Activated T-cell treated with anti-CD3 and anti-CD28 coated beads, Interleukin-2, amount 50 U/mL, for 1 hour (primary cell): ENCODE data around the gene ERN1.
"Not testable (repeated sequence)": the region's sequence is repeated elsewhere in the genome, so short reads cannot be mapped to it uniquely, and the experiment has no call there.

Experiments
- DNase-seq: peaks from one replicate; pipeline ENCODE4 v3.0.0-alpha.2; 2020

The ERN1 gene

DNA sequence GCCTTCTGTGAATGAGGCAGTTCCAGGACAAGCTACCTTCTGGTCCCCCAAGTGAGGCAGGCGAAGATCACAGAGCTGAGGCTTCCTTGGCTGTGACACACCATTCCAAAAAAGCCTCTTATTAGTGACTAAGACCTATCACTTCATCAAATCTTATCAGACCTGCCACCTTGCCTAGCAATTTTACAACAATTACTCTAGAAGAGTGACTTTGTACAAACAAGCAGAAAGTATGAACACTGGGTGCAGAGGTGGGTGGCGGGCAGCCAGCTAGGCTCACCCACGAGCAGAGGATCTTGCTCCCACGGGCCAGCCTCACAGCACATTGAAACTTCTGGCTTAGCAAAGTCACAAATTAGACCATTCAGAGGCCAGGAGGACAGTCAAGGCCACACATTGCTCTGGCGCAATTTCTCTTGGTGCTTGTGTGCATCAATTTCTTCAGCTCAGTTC is 107.3 kb downstream of the ERN1 start:
- DNase-seq: no peak

DNA sequence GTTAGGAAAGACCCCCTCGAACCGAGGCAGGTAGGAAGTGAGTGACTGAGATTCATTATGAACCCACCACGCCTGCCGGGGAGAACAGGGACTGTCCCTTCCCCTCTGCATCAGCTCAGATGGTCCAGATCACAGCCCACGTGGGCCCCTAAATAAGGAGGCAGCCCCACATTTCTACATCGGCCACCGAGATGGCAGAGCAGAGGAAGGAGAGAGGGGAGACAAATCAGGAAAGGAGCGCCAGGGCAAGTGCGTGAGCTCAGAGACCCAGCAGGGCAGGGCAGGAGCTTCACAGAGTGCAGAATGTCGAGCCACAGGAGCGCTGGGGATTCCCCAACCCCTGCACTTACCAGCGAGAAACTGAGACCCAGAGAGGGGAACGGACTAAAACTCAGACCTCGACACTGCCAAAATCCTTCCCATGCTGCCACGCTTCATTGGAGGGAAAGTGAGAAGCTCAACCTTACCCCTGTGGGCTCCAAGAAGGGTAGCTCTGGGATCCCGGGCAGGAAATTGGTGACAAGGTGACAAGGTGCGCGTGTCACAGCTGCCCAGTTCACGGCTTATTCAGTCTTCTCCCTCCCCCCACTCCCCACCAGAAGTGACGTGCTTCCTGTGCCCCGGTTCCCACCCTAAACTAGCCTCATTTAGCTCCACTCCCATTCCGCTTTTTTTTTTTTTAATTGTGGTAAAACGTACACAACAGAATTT is 109.7 kb downstream of the ERN1 start, which contains the start of gene ICAM2:
TSS of gene ICAM2 (minus strand) at position 578 of the 711 bp plus-strand sequence. CDS start 13,942 bp downstream, outside the sequence.
- DNase-seq: peak; percentile 86

DNA sequence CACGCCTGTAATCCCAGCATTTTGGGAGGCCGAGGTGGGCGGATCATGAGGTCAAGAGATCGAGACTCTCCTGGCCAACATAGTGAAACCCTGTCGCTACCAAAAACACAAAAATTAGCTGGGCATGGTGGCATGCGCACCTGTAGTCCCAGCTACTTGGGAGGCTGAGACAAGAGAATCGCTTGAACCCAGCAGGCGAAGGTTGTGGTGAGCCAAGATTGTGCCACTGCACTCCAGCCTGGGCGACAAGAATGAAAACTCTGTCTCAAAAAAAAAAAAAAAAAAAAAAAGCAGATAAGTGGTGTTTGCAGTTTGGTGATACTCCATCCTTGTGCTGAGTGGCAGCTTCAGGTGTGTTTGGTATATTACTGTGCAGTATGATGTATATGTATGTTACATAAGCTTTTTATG is 110.4 kb downstream of the ERN1 start:
- not testable (repeated sequence) for DNase-seq

DNA sequence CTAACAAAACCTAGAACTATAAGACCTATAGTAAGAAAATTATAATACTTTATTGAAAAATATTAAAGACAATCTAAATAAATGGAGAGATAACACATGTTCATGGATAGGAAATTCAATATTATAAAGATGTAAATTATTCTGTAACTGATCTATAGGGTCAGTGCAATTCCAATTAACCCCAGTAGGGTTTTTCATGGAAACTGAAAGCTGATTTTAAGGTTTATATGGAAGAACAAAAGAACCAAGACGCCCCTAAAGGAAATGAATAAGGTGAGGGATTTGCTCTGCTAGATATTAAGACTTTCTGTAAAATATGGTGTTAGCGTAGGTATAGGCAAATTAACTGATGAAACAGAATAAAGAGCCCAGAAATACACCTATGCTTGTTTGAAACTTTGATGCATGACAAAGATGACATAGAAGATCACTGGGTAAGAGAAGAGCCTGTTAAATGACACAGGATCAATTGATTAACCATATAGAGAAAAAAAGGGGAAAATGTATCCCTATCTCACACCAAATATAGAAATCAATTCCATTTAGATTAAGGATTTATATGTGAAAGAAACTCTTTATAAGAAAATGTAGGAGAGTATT is 112.5 kb downstream of the ERN1 start:
- DNase-seq: no peak

DNA sequence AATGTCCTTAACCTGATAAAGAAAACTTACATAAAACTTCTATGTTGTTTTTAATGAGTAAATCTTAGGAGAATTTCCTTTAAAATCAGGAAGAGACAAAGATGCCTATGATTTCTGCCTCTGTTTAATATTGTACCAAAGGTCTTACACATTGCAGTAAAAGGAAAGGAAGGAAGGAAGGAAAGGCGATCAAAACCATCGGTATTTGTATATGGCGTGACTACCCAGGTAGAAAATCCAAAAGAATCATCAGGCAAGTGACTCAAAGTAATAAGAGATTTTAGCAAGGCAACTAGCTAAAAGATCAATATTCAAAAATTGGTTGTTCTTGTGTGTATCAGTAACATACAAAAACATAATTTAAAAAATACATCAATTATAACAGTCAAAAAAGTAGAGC is 113.0 kb downstream of the ERN1 start:
- DNase-seq: no peak

DNA sequence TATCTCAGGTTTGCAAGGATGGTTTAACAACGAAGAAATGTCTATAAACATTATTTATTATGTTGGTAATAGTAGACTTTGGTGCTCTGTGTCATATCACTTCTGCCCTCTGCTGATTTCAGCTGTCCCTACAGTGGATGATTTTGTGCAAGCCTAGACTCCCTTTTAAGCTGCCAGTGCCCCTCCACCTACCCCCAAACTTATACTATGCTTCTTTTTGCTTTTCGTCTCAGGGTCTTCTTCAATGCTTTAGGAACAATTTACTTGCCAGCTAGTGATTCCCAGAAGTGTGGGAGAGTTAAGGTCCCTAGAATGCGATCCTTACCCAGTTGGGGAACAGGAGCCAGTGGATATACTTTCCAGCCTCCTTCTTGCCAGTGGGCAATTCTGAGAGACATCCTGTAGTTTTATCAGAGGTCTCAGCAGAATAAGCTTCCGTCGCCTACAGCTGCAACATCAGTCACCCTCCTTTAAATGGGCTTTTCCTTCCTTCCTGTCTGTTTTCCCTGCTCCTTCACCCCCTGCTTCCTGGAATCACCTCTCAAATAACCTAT is 113.6 kb downstream of the ERN1 start:
- DNase-seq: no peak

DNA sequence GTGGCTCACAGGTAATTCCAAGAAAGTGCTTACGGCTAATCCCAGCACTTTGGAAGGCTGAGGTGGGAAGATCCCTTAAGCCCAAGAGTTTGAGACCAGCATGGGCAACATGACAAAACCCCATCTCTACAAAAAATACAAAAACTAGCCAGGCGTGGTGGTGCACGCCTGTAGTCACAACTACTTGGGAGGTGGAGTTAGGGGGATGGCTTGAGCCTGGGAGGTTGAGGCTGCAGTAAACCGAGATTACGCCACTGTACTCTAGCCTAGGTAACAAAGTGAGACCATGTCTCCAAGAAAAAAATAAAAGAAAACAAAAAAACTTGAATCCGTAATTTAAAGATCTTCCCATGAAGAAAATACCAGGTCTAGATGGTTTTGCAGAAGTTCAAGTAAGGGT is 114.5 kb downstream of the ERN1 start:
- no peak for DNase-seq

DNA sequence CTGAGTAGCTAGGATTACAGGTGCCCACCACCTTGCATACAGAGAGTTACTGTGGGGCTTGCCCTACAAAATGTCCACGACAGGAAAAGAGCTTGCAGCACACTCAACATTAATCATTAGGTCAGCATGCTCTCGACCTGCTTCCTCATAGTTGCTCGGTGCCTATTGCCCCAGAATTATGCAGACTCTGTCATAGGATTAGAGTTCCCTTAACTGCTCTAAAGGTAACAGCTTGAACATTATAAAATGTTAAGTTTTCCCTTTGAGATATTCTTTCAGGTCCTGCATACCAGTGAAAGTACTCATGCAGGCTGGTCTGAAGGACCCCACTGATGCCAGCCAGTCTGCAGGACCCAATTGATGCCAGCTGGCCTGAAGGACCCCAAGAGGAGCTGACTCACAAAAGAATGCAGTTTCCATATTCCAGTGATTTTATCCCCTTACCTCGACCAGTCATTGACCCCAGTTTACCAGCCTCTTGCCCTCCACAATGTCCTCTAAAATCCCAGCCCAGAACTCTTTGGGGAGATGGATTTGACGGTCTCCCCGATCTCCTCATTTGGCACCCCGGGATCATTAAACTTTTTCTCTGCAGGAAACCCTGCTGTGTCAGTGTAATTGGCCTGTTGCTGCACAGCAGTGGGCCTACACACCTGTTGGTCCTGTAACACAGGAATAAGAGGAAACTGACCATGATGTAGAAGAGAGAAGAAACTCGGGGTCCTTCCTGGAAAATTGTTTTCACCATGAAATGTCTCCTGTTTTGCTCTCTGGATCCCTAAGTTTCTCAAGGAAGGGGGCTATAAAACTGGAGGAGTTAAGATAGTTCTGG is 120.2 kb downstream of the ERN1 start:
- DNase-seq: no peak

DNA sequence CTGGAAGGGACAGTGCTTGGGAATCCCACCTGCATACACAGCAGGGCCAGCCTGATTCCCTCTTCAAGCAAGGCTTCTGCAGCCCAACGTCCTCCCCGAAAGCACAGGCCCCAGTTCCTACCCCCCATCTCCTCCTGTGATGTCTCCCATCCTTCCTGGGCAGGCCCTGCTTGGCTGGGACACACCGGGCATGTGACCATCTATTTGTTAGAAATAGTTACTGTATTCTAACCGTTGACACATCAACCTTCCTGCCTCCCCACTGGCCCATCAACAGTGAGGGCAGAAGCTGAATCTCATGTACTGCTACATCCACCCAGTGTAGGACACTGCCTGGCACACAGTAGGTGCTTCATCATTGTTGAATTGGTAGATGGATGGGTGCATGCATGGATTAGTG is 121.1 kb downstream of the ERN1 start:
- DNase-seq: peak; percentile 18

DNA sequence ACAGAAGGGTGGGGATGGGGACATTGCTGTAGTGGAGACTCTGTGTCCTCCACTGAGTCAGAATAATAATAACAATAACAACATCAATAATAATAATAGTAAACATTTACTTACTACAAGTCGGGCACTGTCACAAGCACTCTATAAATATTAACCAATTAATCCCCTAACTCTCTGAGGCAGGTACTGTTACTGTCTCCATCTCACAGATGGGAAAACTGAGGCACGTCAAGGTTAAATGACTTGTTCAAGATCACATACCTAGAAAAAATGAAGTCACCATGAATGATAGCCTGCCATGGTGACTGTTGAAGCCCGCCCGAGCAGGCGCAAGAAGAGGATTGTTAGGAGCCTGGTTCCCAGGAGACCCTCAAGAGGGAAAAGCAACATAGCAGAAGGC is 121.6 kb downstream of the ERN1 start:
- DNase-seq: peak; percentile 17

DNA sequence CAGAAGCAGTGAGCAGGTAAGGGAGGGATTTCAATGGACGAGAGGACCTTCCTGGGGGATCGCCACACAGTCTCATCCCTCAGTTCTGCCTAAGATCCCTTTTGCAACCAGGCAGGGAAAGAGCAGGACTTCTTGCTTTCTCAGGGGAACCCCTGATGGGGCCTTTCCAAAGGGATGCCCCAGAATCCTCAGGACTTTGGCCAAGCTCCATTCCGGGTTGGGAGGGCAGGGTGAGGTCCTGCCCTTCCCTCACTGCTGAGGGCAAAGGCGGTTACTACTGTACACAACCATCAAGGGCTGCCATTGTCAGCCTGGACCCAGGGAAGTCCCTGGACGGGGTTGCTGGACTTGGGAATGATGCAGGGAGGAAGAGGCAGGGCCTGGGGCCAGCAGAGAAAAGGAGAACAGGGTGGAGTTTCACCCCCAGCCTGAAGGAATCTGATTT is 122.1 kb downstream of the ERN1 start:
- DNase-seq: peak; percentile 16

DNA sequence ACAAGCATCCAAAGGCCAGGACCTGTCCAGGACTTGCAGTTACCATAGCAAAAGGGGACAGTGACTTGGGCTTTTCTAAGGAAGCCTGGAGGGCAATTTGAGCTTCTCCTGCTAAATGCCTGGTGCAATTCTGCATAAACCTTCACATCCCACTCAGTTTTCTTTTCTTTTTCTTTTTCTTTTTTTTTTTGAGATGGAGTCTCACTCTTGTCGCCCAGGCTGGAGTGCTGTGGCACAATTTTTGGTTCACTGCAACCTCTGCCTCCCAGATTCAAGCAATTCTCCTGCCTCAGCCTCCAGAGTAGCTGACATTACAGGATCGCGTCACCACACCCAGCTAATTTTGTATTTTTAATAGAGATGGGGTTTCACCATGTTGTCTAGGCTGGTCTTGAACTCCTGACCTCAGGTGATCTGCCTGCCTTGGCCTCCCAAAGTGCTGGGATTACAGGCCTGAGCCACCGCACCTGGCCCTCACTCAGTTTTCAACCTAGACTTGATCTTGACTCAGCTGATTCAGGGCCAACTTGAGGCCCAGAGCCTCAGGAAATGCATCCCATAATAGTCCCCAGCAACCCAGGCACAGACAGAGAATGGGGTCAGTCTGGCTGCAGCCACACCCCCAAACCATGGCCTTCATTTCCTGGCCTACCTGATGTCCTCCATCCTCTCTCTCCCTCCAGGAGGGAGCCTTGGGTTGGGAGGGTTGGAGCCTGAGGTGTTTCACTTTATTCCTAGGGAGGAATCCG is 122.7 kb downstream of the ERN1 start:
- peak; percentile 13 for DNase-seq

DNA sequence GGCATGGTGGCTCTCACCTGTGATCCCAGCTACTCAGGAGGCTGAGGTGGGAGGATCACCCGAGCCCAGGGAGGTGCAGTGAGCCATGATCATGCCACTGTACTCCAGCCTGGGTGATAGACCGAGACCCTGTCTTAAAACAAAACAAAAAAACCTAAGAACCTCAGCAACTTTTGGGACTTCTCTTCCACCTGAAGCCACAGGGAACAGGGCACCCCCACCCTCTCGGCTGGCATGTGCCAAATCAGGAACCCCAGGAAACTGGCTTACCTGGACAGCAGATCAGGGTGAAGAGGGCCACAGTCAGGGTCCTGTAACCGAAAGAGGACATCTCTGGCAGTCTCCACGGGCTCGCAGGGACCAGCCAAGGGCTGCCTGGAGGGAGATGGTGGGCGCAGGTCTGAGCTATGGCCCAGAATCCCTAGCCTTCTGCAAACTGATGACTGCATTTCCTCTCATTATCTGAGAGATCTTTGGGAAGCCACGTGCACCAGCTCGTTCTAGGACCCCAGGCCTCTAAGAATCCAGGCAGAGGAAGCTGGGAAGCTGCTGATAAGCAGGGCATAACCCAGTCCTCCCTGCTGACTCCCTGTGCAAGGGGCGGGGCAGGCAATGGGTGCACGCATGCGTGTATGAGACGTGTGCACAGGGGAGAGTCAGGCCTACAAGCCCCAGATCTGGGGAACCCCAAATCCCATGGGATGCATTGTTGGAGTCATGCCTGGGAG is 123.4 kb downstream of the ERN1 start:
- DNase-seq: peak; percentile 16

DNA sequence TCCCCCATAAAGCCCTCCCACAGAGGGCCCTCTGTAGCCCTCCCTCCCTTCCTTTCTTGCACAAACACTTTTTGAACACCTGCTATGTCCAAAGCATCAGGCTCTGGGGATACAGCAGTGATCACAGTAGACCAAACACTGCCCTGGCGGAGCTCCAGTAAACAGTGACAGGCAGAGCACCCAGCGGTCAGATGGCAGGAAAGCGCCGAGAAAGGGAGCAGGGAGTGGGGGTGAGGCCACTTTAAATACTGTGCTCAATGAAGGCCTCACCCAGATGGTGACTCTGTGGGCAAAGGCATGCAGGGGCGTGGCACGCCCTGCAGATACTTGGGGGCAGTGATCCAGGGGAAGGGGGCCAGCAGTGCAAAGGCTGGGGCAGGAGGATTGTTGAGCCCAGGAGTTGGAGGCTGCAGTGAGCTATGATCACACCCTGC is 124.2 kb downstream of the ERN1 start:
- no peak for DNase-seq

DNA sequence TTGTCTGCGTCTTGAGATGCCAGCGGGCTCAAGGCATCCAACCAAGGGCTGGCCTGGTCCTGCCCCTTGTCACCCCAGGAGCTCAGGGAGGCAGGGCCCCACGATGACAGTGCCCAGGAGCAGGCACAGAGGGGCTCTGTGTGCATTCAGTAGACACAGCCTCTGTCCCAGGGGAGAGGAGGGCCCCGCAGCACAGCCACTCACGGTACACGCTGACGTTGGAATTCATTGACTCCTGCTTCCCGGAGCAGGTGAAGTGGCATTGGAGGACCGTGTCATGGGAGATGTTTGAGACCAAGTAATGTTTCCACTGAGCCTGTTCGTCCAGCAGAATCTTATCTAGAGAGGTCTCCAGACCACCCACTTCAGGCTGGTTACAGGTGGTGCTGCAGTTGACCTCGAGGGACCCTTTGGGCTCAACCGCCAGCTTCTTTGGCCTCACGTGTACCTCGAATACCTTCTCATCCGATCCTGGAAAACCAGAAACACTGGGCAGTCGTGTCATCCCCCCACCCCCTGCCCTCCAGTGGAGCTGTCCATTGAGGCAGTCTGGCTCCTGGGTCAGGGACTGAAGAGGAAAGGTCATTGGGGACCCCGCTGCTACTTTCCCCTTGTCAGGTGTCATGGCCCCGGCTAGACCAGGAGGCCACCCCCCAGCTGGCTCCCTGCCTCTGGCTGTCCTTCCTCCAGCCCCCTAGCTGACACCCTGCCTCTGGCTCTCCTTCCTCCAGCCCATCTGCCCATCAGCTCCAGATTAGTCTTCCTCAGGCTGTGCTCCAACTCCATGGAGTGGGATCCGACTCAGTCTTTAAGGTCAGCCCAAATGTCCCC is 124.8 kb downstream of the ERN1 start:
- peak; percentile 9 for DNase-seq

DNA sequence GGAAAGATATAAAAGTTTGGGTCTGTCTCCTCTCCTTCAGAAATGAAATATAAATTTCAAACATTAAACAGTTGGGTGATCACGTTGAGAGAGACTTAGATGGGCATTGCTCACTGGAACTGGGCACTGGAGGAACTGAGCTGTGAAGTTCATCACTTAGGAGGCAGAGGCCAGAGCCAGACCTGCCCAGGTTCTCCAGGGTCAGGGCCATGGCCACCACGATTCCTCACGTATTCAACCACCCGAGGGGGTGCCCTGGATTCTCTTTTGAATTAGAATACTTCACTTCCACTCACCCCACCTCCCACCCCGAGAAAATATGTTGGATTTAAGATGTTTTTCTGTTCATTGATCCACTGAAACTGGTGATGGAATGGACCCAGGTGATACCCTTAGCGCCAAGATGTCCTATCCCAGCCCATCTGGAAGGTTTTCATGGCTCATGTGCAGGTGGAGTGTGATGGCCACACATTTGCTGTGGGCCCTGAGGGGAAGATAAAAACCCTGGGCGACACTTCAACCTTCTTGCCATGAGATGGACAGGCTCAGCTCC is 125.7 kb downstream of the ERN1 start:
- no peak for DNase-seq

DNA sequence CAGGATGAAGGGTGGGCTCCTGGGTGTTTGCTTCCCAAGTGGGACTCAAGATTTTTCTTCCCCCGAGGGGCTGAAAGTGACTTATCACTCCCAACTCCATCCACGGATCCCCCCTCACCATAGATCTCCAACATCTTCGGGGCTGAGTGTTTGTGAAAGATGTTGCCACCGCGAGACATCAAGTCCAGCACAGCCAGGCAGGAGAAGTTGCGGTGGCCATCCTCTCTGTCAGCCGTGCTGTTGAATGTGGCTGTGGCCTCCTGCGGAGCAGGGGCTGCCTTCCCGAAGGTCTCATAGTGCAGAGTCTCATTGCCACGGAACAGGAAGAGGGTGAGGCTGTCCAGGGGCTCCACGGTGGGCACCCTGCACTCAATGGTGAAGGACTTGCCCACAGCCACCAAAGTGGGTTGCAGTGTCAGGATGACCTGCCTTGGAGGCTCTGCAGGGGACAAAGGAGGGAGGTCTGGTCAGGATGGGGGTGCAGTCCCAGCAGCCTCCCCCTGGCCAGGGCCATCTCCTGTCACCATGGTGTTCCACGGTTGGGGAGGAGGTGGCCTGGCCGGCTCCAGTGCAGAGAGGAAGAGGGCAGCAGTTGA is 126.3 kb downstream of the ERN1 start:
- peak; percentile 14 for DNase-seq

DNA sequence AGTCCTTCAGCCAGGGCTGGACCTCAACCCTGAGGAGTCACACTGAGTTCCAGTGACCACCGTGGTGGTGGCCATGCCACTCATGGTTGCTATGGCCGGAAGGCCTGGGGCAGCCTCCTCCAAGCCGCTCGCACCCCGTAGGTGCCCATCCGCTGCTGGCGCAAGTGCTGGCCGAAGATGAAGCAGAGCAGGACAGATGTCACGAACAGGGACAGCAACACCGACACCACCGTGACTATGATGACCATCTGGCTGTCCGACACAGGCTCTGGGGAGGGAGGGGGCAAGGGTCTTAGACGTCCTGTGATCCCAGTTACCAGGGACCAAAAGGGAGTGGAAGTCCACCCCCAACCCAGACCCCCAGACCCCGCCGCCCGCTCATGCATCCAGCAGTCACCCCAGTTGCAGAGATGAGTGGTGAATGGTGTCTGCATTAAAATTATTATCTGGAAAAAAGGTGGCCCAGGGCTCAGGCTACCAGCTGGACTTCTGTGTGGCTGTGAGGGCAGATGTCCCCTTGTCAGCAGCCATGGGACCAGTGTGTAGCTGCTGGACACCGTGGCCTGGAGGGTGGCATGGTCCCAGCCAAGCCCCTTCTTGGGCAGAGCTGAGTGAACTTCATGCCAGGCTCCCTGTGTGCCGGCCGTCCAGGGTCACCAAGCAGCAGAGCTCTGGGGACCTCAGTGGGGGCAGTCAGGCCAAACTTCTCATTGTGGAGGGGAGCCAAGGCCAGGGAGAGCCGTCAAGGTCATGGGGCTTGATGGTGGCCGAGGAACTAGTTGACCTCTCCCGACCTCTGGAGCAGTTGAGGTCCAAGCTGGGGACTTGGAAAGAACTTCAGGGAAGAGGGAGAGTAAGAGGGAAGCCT is 127.1 kb downstream of the ERN1 start:
- DNase-seq: peak; percentile 14
